Measurements from ENCODE around the gene PIP5K1C. TPM values are rescaled to one million over a fixed set of nuclear protein-coding genes. Genes with fewer than 3 reads are reported as not detected.
"Not testable (repeated sequence)": the region's sequence is repeated elsewhere in the genome, so short reads cannot be mapped to it uniquely, and the experiment has no call there.

Gene PIP5K1C
- total and polyA plus RNA-seq, 2 donors (not counting 1 experiment from before 2014, with no cell fraction given), result 10.4 to 46.7 TPM

GRCh38 chr19:3585301-3586126 is 114.8 kb downstream of the PIP5K1C start, which contains the start of gene GIPC3:
GIPC3 (plus strand) TSS chr19:3585478; CDS start chr19:3585598, 120 bp downstream.
- TF ChIP-seq CTCF (IDR thresholded peaks at IDR 0.05) (no peak), EZH2 (IDR thresholded peaks at IDR 0.05; ENCODE audit: borderline replicate concordance, insufficient read depth, low read depth, low read length, poor library complexity, severe bottlenecking) (no peak)
- intact Hi-C loops (cut with micrococcal nuclease), result loop anchor here (1.0 to 5.0 kb wide), 2 partner anchors 33 to 122 kb away; partner anchors contain the start of gene TJP3
- Histone ChIP-seq H3K79me2 (ENCODE audit: control insufficient read depth, insufficient read depth, low read length) (no peaks in the 10 kb centered on the region), H3K4me2 (replicated peaks; ENCODE audit: low read depth, low read length, poor library complexity, severe bottlenecking) (peak within 1 kb of the TSS; percentile 94), H3K36me3 (replicated peaks in 1 of 2; ENCODE audit: control extremely low read depth in 1 of 2, control insufficient read depth in 1 of 2, extremely low read depth in 1 of 2, insufficient read depth in 2 of 2, low read length in 1 of 2) (no peaks in the 10 kb centered on the region), H4K20me1 (ENCODE audit: control insufficient read depth, insufficient read depth, low read length, poor library complexity, severe bottlenecking) (no peaks in the 10 kb centered on the region), H3K27me3 (replicated peaks in 1 of 4; ENCODE audit: control extremely low read depth in 1 of 4, control insufficient read depth in 3 of 4, insufficient read depth in 4 of 4, low read length in 3 of 4) (peaks cover 0 to 13% (median 6%) of the 10 kb centered on the region in 4 experiments), H3K27ac (ENCODE audit: low read length in 2 of 2) (no peak within 1 kb of the TSS), H3K4me3 (ENCODE audit: control extremely low read depth in 1 of 5, extremely low read depth in 1 of 5, insufficient read depth in 1 of 5, low read depth in 2 of 5, low read length in 4 of 5) (peak within 1 kb of the TSS in 4 of 5 experiments; percentile 37 to 51 (median 42)), H3K4me1 (ENCODE audit: control insufficient read depth in 2 of 2, insufficient read depth in 2 of 2, low read length in 2 of 2) (peaks cover 8 to 12% of the 10 kb centered on the region in 2 donors), H3K9me3 (ENCODE audit: control extremely low read depth in 1 of 3, control insufficient read depth in 2 of 3, insufficient read depth in 1 of 3, low read length in 2 of 3) (peaks cover 0 to 13% (median 0%) of the 10 kb centered on the region in 3 donors), H2AFZ (ENCODE audit: insufficient read depth, low read depth, low read length, poor library complexity, severe bottlenecking) (peak within 1 kb of the TSS; percentile 80), H3K9ac (ENCODE audit: low read length) (peak within 1 kb of the TSS; percentile 59)
- Mint-ChIP-seq H3K9me3 (ENCODE audit: insufficient read depth) (no peaks in the 10 kb centered on the region), H3K27ac (no peak within 1 kb of the TSS), H3K27me3 (no peaks in the 10 kb centered on the region), H3K4me3 (peak within 1 kb of the TSS; percentile 66), H3K4me1 (no peaks in the 10 kb centered on the region)
- CTCF ChIA-PET, result interaction anchor here (1.3 to 2.2 kb wide), 6 partner anchors 19 to 121 kb away, joined by 3 to 12 read pairs (median 6); partner anchors contain the start of gene MFSD12
- 3% methylated on average over 82 of the region's 84 CpGs for WGBS (ENCODE audit: insufficient coverage)
- POLR2A ChIA-PET, result no interaction called here
- ATAC-seq (ENCODE audit: low read depth), result no peak
- DNase-seq, result no peak

GRCh38 chr19:3584036-3584802 is 116.0 kb downstream of the PIP5K1C start:
- H4K20me1 ChIP-seq (ENCODE audit: control insufficient read depth, insufficient read depth, low read length, poor library complexity, severe bottlenecking); H3K9ac ChIP-seq (ENCODE audit: low read length); H3K27ac Mint-ChIP-seq; H3K9me3 ChIP-seq (ENCODE audit: control extremely low read depth in 1 of 3, control insufficient read depth in 2 of 3, insufficient read depth in 1 of 3, low read length in 2 of 3); H3K4me2 ChIP-seq (replicated peaks; ENCODE audit: low read depth, low read length, poor library complexity, severe bottlenecking); H3K27ac ChIP-seq (ENCODE audit: low read length in 2 of 2); H3K36me3 ChIP-seq (replicated peaks in 1 of 2; ENCODE audit: control extremely low read depth in 1 of 2, control insufficient read depth in 1 of 2, extremely low read depth in 1 of 2, insufficient read depth in 2 of 2, low read length in 1 of 2); ATAC-seq (ENCODE audit: low read depth); H3K79me2 ChIP-seq (ENCODE audit: control insufficient read depth, insufficient read depth, low read length); H3K4me3 Mint-ChIP-seq; H3K4me3 ChIP-seq (ENCODE audit: control extremely low read depth in 1 of 5, extremely low read depth in 1 of 5, insufficient read depth in 1 of 5, low read depth in 2 of 5, low read length in 4 of 5); DNase-seq; POLR2A ChIA-PET; H3K9me3 Mint-ChIP-seq (ENCODE audit: insufficient read depth); H3K4me1 Mint-ChIP-seq; H3K27me3 Mint-ChIP-seq; intact Hi-C loops (cut with micrococcal nuclease); H2AFZ ChIP-seq (ENCODE audit: insufficient read depth, low read depth, low read length, poor library complexity, severe bottlenecking): not testable (repeated sequence)
- Histone ChIP-seq H3K4me1 (ENCODE audit: control insufficient read depth in 2 of 2, insufficient read depth in 2 of 2, low read length in 2 of 2) (peaks cover 8 to 12% of the 10 kb centered on the region in 2 donors), H3K27me3 (replicated peaks in 1 of 4; ENCODE audit: control extremely low read depth in 1 of 4, control insufficient read depth in 3 of 4, insufficient read depth in 4 of 4, low read length in 3 of 4) (peaks cover 0 to 13% (median 6%) of the 10 kb centered on the region in 4 experiments)
- 95% methylated on average over 4 of the region's 15 CpGs for WGBS (ENCODE audit: insufficient coverage)
- CTCF ChIA-PET, result interaction anchor here (0.7 to 2.2 kb wide), 6 partner anchors 12 to 151 kb away, joined by 3 to 12 read pairs (median 6); partner anchors contain the start of gene MFSD12

- H3K27me3 ChIP-seq (replicated peaks in 1 of 4; ENCODE audit: control extremely low read depth in 1 of 4, control insufficient read depth in 3 of 4, insufficient read depth in 4 of 4, low read length in 3 of 4), result peaks cover 0 to 13% (median 6%) of the 10 kb centered on the region in 4 experiments
- peaks cover 8 to 12% of the 10 kb centered on the region in 2 donors for H3K4me1 ChIP-seq (ENCODE audit: control insufficient read depth in 2 of 2, insufficient read depth in 2 of 2, low read length in 2 of 2)
- H3K4me2 ChIP-seq (replicated peaks; ENCODE audit: low read depth, low read length, poor library complexity, severe bottlenecking); H3K79me2 ChIP-seq (ENCODE audit: control insufficient read depth, insufficient read depth, low read length); H2AFZ ChIP-seq (ENCODE audit: insufficient read depth, low read depth, low read length, poor library complexity, severe bottlenecking); H3K9ac ChIP-seq (ENCODE audit: low read length); ATAC-seq (ENCODE audit: low read depth); H3K4me3 ChIP-seq (ENCODE audit: control extremely low read depth in 1 of 5, extremely low read depth in 1 of 5, insufficient read depth in 1 of 5, low read depth in 2 of 5, low read length in 4 of 5); H3K9me3 Mint-ChIP-seq (ENCODE audit: insufficient read depth); H3K27me3 Mint-ChIP-seq; H4K20me1 ChIP-seq (ENCODE audit: control insufficient read depth, insufficient read depth, low read length, poor library complexity, severe bottlenecking); H3K4me1 Mint-ChIP-seq; H3K36me3 ChIP-seq (replicated peaks in 1 of 2; ENCODE audit: control extremely low read depth in 1 of 2, control insufficient read depth in 1 of 2, extremely low read depth in 1 of 2, insufficient read depth in 2 of 2, low read length in 1 of 2); intact Hi-C loops (cut with micrococcal nuclease); DNase-seq; H3K27ac ChIP-seq (ENCODE audit: low read length in 2 of 2); H3K9me3 ChIP-seq (ENCODE audit: control extremely low read depth in 1 of 3, control insufficient read depth in 2 of 3, insufficient read depth in 1 of 3, low read length in 2 of 3); H3K4me3 Mint-ChIP-seq; H3K27ac Mint-ChIP-seq: not testable (repeated sequence)
- CTCF ChIA-PET, result interaction anchor here (0.6 to 2.3 kb wide), 2 partner anchors 9 to 546 kb away, joined by 3 to 9 read pairs; no protein-coding TSS in a partner anchor
- POLR2A ChIA-PET, result interaction anchor here (0.6 to 0.7 kb wide), 2 partner anchors 157 to 206 kb away, joined by 3 to 4 read pairs; no protein-coding TSS in a partner anchor
- whole genome bisulfite sequencing (ENCODE audit: insufficient coverage), result 86% methylated on average over 3 of the region's 4 CpGs
Measured at GRCh38 chr19:3581792-3582191, 118.5 kb downstream of the PIP5K1C start.

Data from B cell (primary cell).